ACC112 (cell line): ENCODE measurements around the gene ZMYND15.

Source experiments
- H2AFZ ChIP-seq: fragments of 200-600 bp; sonication (generic); one replicate; pipeline ENCODE4 v1.6.0; 2017; ENCODE audit warnings: antibody characterized with exemption, low read length; ENCODE audit not compliant: unreplicated experiment
- H3K27ac ChIP-seq: fragments of 200-600 bp; sonication (generic); 2 replicates; pipeline ENCODE4 v1.5.1; 2014; ENCODE audit warnings: low read depth, mild to moderate bottlenecking, antibody characterized with exemption, low read length, moderate library complexity
- H3K27me3 ChIP-seq: fragments of 200-600 bp; sonication (generic); 2 replicates; pipeline ENCODE4 v1.6.1; 2014; ENCODE audit warnings: mild to moderate bottlenecking, antibody characterized with exemption, low read length, moderate library complexity, mixed read lengths; ENCODE audit not compliant: insufficient read depth
- H3K36me3 ChIP-seq: fragments of 200-600 bp; sonication (generic); 2 replicates; pipeline ENCODE4 v1.6.1; 2016; ENCODE audit warnings: mild to moderate bottlenecking, antibody characterized with exemption, low read length, moderate library complexity, mixed read lengths; ENCODE audit not compliant: insufficient read depth
- H3K4me1 ChIP-seq: fragments of 200-600 bp; sonication (generic); one replicate; pipeline ENCODE4 v1.6.1; 2016; ENCODE audit warnings: low read length, mixed read lengths; ENCODE audit not compliant: insufficient read depth, unreplicated experiment, control insufficient read depth
- H3K4me3 ChIP-seq: fragments of 200-600 bp; sonication (generic); 2 replicates; pipeline ENCODE4 v1.5.1; 2014; ENCODE audit warnings: mild to moderate bottlenecking, low read depth, low read length
- H3K79me2 ChIP-seq: fragments of 200-600 bp; sonication (generic); one replicate; pipeline ENCODE4 v1.6.0; 2016; ENCODE audit warnings: low read length; ENCODE audit not compliant: control insufficient read depth, unreplicated experiment, insufficient read depth

Gene ZMYND15

DNA sequence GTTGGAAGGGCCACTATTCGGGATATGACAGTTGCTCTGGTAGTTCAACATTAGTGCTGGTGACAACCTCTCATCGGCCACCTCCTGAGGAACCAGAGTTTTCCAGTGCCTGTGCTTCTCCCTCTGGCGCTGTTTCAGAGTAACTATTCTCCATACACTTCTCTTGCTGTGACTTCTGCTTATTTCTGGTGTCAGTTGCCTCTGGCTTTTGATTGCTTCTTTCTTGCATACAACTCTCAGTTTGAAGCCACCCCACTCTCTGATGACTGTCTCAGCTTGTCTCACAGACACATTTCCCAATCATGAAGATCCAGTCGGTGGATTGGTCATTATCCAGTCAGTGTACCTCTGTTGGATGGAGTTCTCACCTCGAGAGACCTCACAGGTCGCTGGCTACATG lies 28.7 kb downstream of the ZMYND15 start:
- Histone ChIP-seq H3K4me3 (no peak overlapping the region), H3K27me3 (peaks cover 14% of the 10 kb centered on the region), H2AFZ (no peak overlapping the region), H3K4me1 (peaks cover 4% of the 10 kb centered on the region), H3K79me2 (no peaks in the 10 kb centered on the region), H3K27ac (no peak overlapping the region), H3K36me3 (no peaks in the 10 kb centered on the region)

DNA sequence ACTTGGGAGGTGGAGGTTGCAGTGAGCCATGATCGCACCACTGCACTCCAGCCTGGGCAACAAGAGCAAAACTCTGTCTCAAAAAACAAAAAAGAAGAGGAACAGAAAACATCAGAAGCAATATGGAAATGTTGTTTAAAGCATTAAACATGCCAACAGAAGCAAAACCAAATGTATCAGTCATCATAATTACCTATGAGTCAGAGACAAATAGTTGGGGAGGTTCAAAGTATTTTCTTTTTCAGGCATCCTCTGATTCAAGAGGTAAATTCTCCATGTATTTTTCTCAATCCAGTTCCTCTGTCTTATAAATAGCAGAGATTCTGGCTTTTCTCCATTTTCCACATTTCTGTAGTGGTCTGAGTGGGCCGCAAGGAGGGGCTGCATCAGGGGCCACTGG lies 30.0 kb downstream of the ZMYND15 start:
- no peak overlapping the region for H3K4me3 ChIP-seq
- no peak overlapping the region for H2AFZ ChIP-seq
- H3K79me2 ChIP-seq, result no peaks in the 10 kb centered on the region
- H3K36me3 ChIP-seq, result no peaks in the 10 kb centered on the region
- peaks cover 4% of the 10 kb centered on the region for H3K4me1 ChIP-seq
- peaks cover 20% of the 10 kb centered on the region for H3K27me3 ChIP-seq
- H3K27ac ChIP-seq, result no peak overlapping the region

DNA sequence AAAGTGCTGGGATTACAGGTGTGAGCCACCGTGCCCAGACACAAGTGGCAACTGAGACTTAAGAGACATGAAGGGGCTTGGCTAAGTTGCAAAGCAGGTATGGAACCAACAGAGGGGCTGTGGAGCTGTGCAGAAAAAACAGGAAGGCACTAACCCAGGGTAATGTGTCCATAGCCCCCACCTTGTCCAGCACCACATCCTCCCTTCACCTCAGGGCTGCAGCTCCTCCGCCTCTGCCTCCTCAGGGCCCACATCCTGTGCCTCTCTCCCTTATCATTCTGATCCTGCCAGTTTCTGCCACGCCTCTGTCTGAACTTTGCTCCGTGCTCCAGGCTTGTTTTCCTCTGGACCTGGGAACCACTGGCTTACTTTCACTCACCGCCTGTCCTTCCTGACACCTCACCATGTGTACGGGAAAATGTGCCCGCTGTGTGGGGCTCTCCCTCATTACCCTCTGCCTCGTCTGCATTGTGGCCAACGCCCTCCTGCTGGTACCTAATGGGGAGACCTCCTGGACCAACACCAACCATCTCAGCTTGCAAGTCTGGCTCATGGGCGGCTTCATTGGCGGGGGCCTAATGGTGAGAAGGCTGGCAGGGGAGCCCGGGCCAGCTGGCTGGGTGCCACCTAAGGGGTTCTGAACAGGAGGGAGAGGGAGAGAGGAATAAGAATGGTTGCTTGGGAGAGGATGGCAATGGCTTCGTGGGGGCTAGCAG lies 32.0 kb downstream of the ZMYND15 start, which contains the start of gene TM4SF5:
Gene TM4SF5 (plus strand): TSS at position 368 of the 716 bp plus-strand sequence. CDS start 37 bp downstream, at position 405.
- H3K27ac ChIP-seq, result no peak within 1 kb of the TSS
- H3K36me3 ChIP-seq, result no peaks in the 10 kb centered on the region
- H3K79me2 ChIP-seq, result no peaks in the 10 kb centered on the region
- H2AFZ ChIP-seq, result no peak within 1 kb of the TSS
- H3K27me3 ChIP-seq, result peaks cover 20% of the 10 kb centered on the region
- H3K4me1 ChIP-seq, result peaks cover 4% of the 10 kb centered on the region
- H3K4me3 ChIP-seq, result no peak within 1 kb of the TSS

DNA sequence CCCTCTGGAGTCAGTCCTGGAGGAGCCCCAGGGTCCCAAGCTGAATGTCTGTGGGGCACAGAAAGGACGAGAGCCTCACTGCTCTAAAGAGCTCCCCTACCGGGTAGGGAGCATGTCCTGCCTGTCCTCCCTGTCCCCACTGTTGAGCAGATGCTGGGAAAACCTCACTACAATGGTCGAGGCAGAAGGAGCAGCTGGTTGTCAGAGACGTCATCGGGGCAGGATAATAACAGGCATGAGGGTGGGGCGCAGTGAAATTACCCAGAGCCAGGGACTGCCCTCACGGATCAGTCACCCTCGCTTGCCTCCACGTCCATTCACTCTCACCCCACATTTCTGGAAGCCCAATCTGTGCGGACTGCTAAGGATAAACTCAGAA lies 32.6 kb downstream of the ZMYND15 start:
- no peaks in the 10 kb centered on the region for H3K79me2 ChIP-seq
- H3K27ac ChIP-seq, result no peak overlapping the region
- peaks cover 20% of the 10 kb centered on the region for H3K27me3 ChIP-seq
- no peak overlapping the region for H2AFZ ChIP-seq
- no peak overlapping the region for H3K4me3 ChIP-seq
- peaks cover 4% of the 10 kb centered on the region for H3K4me1 ChIP-seq
- H3K36me3 ChIP-seq, result no peaks in the 10 kb centered on the region

DNA sequence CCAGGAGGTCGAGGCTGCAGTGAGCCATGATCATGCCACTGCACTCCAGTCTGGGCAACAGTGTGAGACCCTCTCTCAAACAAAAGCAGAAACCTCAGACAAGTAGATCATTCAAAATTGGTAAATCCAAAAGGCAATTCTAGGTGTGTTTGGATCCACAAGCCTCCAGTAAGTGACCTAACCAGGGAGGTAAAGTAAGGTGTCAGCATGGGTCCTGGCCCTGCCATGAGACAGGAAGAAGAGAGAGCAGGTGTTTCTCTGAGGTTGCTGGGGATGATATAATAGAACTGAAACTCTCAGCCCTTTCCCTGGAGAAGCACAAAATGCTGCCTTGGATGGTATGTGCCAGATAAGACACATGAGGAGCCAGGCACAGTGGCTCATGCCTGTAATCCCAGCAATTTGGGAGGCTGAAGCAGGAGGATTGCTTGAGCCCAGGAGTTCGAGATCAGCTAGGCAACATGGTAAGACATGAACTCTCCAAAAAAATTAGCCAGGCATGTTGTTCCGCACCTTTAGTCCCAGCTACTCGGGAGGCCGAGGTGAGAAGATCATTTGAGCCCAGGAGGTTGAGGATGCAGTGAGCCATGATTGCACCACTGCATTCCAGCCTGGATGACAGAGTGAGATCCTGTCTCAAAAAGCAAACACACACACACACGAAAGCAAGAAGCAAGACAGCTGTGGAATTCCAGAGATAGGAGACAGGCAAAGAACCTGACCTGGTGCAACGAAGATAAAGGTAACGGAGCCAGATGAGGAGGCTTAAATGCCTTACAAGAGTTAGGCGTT lies 38.5 kb downstream of the ZMYND15 start:
- Histone ChIP-seq H3K4me3 (no peak overlapping the region), H3K79me2 (no peaks in the 10 kb centered on the region), H3K36me3 (no peaks in the 10 kb centered on the region), H3K27ac (no peak overlapping the region), H2AFZ (no peak overlapping the region), H3K27me3 (peaks cover 17% of the 10 kb centered on the region), H3K4me1 (no peaks in the 10 kb centered on the region)

DNA sequence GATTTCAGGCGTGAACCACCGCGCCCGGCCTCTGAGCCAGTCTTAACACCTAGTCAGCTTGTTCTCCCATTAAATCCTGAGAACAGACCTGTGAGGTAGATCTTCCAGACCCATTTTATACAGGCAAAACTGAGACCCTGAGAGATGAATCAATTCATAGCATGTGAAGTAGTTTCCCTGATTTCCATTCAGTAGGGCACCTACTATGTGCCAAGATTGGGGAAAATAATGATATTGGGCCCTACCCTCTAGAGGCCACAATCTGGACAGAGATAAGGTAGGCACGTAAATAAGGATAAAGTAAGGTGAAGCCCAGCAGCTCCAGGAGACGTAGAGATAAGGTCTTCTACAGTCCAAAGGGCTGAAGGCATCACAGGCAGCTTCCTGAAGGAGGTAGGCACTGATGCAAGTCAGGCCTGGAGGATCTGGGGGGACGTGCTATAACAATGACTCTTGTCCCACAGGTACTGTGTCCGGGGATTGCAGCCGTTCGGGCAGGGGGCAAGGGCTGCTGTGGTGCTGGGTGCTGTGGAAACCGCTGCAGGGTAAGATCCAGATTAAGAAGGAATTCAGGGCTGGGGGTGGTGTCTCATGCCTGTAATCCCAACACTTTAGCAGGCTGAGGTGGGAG lies 40.8 kb downstream of the ZMYND15 start:
- no peak overlapping the region for H3K4me3 ChIP-seq
- no peaks in the 10 kb centered on the region for H3K36me3 ChIP-seq
- H3K4me1 ChIP-seq, result peaks cover under 1% of the 10 kb centered on the region
- H3K79me2 ChIP-seq, result no peaks in the 10 kb centered on the region
- H3K27ac ChIP-seq, result no peak overlapping the region
- H2AFZ ChIP-seq, result no peak overlapping the region
- peaks cover 16% of the 10 kb centered on the region for H3K27me3 ChIP-seq

DNA sequence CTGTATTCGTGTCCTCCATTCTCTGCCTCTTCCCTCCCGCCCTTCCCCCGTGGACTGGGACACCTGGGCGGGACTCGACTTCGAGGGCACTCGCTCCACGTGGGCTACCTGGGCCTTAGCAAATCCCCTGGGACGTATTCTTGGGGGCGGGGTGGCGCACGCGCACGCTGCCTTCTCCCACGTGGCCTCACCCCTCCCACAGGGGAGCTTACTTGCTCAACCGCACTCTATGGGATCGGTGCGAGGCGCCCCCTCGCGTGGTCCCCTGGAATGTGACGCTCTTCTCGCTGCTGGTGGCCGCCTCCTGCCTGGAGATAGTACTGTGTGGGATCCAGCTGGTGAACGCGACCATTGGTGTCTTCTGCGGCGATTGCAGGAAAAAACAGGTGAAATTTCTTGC lies 43.0 kb downstream of the ZMYND15 start:
- Histone ChIP-seq H3K27ac (no peak overlapping the region), H3K4me3 (no peak overlapping the region), H3K4me1 (peaks cover 17% of the 10 kb centered on the region), H3K36me3 (no peaks in the 10 kb centered on the region), H2AFZ (no peak overlapping the region), H3K27me3 (peaks cover 20% of the 10 kb centered on the region), H3K79me2 (no peaks in the 10 kb centered on the region)

DNA sequence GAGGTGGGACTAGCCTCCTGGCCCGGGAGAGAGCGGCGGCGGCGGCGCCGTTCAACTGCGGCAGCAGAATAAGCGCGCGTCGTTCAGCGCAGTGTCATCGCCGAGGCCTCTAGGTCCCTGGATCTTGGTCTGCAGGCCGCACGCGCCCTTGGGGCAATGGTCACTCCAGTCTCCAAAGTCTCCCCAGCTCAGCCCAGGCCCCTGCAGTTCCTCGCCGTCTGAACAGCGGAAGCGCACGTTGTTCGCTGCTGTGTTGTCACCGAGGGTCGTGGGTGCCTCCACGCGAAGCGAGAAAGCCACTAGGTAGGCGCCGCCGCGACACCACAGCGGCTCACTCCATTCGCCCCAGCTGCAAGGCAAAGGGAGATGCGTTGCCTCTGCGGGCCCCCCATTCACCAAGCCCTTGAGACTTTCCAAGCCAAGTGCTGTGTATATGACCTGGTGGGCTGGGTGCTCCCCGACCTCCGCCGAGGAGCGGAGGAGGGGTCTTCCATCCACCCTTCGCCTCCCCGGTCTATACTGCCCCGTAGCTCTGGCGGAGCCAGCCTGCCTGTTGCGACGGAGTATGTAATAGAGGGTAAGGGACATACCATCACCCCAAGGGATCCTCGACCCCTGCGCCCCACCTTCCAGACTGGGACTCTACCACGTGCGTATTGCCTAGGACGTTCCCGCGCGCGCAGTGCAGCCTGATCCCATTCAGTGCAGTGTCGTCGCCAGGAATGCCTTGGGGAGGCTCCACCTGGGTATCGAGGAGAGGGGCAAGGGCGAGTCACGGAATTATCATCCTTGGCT lies 45.9 kb downstream of the ZMYND15 start:
- H3K79me2 ChIP-seq, result peaks cover 7% of the 10 kb centered on the region
- H3K4me3 ChIP-seq, result peak overlapping the region; percentile 48
- H3K4me1 ChIP-seq, result peaks cover 33% of the 10 kb centered on the region
- H3K27me3 ChIP-seq, result peaks cover 13% of the 10 kb centered on the region
- no peaks in the 10 kb centered on the region for H3K36me3 ChIP-seq
- no peak overlapping the region for H3K27ac ChIP-seq
- H2AFZ ChIP-seq, result peak overlapping the region; percentile 44

DNA sequence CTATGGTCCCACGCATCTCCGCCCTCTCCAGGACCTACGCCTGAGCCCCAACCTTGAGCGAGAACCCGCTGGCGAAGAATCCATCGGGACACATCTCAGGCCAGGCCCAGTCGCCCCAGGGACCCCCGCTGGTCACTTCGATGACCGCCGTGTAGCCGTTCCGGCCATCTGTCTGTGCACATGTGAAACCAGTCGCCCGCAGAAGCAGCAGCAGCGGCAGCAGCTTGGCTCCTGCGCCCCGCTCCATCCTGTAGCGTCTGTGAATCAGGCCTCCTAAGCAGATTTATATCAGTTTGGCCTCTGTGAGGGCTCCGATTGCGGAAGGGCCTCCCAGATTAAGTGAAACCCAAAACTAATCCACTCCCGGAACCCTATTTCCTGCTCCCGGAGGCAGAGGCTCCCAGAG lies 46.5 kb downstream of the ZMYND15 start, which contains the start of gene VMO1:
Gene VMO1 (minus strand): TSS at position 259 of the 406 bp plus-strand sequence. CDS start 12 bp downstream, at position 247.
- H3K79me2 ChIP-seq, result peaks cover 7% of the 10 kb centered on the region
- H3K27ac ChIP-seq, result peak within 1 kb of the TSS; percentile 77; the same call in 1 of the 2 replicates
- H3K27me3 ChIP-seq, result peaks cover 11% of the 10 kb centered on the region
- peaks cover 36% of the 10 kb centered on the region for H3K4me1 ChIP-seq
- H3K36me3 ChIP-seq, result no peaks in the 10 kb centered on the region
- peak within 1 kb of the TSS; percentile 44 for H2AFZ ChIP-seq
- H3K4me3 ChIP-seq, result peak within 1 kb of the TSS; percentile 48

DNA sequence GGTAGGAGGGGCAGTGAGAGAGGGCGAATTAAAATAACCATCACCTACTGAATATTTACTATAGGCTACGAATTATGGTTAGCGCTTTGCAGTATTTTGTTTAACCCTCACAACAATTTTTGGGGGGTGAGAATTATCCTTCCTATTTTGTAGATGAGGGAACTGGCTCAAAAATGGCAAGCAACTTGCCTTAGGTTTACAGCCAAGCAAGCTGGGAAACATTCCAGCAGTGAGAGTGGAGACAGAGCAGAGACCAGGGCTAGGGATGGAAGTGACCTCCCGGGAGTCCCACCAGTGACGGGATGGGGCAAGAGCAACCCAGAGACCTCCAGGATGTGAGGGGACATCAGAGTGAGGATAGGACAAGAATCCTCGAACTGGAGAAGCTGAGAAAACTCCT lies 46.9 kb downstream of the ZMYND15 start:
- Histone ChIP-seq H3K36me3 (no peaks in the 10 kb centered on the region), H3K27ac (no peak overlapping the region), H3K4me1 (peaks cover 36% of the 10 kb centered on the region), H3K79me2 (peaks cover 7% of the 10 kb centered on the region), H2AFZ (peak overlapping the region; percentile 44), H3K4me3 (peak overlapping the region; percentile 48), H3K27me3 (peaks cover 11% of the 10 kb centered on the region)
